Measurements from ENCODE around the gene TADA1.

The TADA1 gene

GRCh38 chr1:166875734-166876539 lies at the start of gene TADA1:
TADA1 (minus strand) TSS chr1:166876264; CDS start chr1:166876233, 31 bp downstream.
- peak; percentile 97 to 99 for DNase-seq

GRCh38 chr1:166924823-166925541 lies 48.9 kb upstream of the TADA1 start:
- no peak for DNase-seq

GRCh38 chr1:166920561-166921475 lies 44.8 kb upstream of the TADA1 start:
- no peak for DNase-seq

GRCh38 chr1:166918956-166919316 lies 42.9 kb upstream of the TADA1 start:
- no peak for DNase-seq

GRCh38 chr1:166918088-166918955 lies 42.3 kb upstream of the TADA1 start:
- DNase-seq: no peak

GRCh38 chr1:166915941-166916340 lies 39.9 kb upstream of the TADA1 start:
- no peak for DNase-seq

- no peak for DNase-seq
Measured at GRCh38 chr1:166915042-166915441, 39.0 kb upstream of the TADA1 start.

GRCh38 chr1:166914111-166914510 lies 38.0 kb upstream of the TADA1 start:
- no peak for DNase-seq

- no peak for DNase-seq
Measured at GRCh38 chr1:166911624-166912023, 35.6 kb upstream of the TADA1 start.

GRCh38 chr1:166910396-166910994 lies 34.4 kb upstream of the TADA1 start:
- DNase-seq: peak; percentile 56 to 77

- no peak for DNase-seq
Measured at GRCh38 chr1:166908942-166909341, 32.9 kb upstream of the TADA1 start.

- no peak for DNase-seq
Measured at GRCh38 chr1:166907763-166908162, 31.7 kb upstream of the TADA1 start.

GRCh38 chr1:166907051-166907450 lies 31.0 kb upstream of the TADA1 start:
- DNase-seq: no peak

- DNase-seq: no peak
Measured at GRCh38 chr1:166906647-166907046, 30.6 kb upstream of the TADA1 start.

GRCh38 chr1:166905900-166906299 lies 29.8 kb upstream of the TADA1 start:
- DNase-seq: no peak

- no peak for DNase-seq
Measured at GRCh38 chr1:166905136-166905535, 29.1 kb upstream of the TADA1 start.

GRCh38 chr1:166903232-166903631 lies 27.2 kb upstream of the TADA1 start:
- no peak for DNase-seq

GRCh38 chr1:166902279-166902678 lies 26.2 kb upstream of the TADA1 start:
- DNase-seq: no peak

GRCh38 chr1:166900987-166901386 lies 24.9 kb upstream of the TADA1 start:
- DNase-seq: no peak

GRCh38 chr1:166899769-166900168 lies 23.7 kb upstream of the TADA1 start:
- no peak for DNase-seq

- no peak for DNase-seq
Measured at GRCh38 chr1:166895766-166896165, 19.7 kb upstream of the TADA1 start.

- DNase-seq: no peak
Measured at GRCh38 chr1:166889776-166890175, 13.7 kb upstream of the TADA1 start.

Data from stimulated activated CD4-positive, alpha-beta T cell treated with anti-CD3 and anti-CD28 coated beads, Interleukin-4, amount 100 ng/mL, for 4 hours (primary cell).